Suprapubic skin (tissue), 4 donors: ENCODE results near the gene HECTD1.

Experiments used
- EP300 ChIP-seq: sonication (generic); formaldehyde crosslinking; IDR thresholded peaks from one replicate; pipeline ENCODE4 v1.6.1; 2017; ENCODE audit warnings: antibody characterized with exemption
- POLR2A ChIP-seq, 2 donors: fragments of 450-650 bp; IDR thresholded peaks; one replicate each; pipeline ENCODE4 v1.6.1; 2017; ENCODE audit warnings: antibody characterized with exemption in 2 of 2, mild to moderate bottlenecking in 2 of 2, moderate library complexity in 2 of 2
- POLR2AphosphoS5 ChIP-seq, 3 donors: sonication (generic); formaldehyde crosslinking; IDR thresholded peaks; one replicate each; pipeline ENCODE4 v1.6.1; 2017; ENCODE audit warnings: antibody characterized with exemption in 3 of 3
- TF ChIP-seq, protein P1 (sequence below), 2 donors: fragments of 200-600 bp in 1 of 2; fragments of 450-650 bp in 1 of 2; sonication (generic) in 1 of 2; IDR thresholded peaks; one replicate each; pipeline ENCODE4 v1.5.1; 2016 to 2019; ENCODE audit warnings: antibody characterized with exemption in 2 of 2, mild to moderate bottlenecking in 1 of 2, moderate library complexity in 1 of 2

DNA sequence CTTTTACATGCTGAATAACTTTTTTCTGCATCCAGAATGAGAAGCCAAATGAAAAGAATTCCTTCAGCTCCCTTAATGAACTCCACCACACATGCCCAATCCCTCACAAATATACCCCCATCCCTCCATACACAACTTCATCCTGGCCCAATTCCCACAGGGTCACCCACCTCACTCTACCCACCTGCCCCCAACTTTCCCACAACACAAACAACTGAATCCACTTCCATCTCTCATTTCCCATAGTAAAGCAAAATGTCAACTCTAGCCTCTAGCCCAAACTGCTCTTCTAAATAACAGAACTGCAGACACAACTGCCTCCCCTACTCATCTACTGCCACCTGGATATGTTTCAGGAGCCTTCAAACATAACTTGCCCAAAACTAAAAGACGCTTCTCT is 18.8 kb downstream of the HECTD1 start:
- TF ChIP-seq EP300 = no peak
- TF ChIP-seq POLR2AphosphoS5 (IDR thresholded peaks at IDR 0.05) = no peak
- no peak for TF ChIP-seq POLR2A (IDR thresholded peaks at IDR 0.05)
- TF ChIP-seq, protein P1, sequence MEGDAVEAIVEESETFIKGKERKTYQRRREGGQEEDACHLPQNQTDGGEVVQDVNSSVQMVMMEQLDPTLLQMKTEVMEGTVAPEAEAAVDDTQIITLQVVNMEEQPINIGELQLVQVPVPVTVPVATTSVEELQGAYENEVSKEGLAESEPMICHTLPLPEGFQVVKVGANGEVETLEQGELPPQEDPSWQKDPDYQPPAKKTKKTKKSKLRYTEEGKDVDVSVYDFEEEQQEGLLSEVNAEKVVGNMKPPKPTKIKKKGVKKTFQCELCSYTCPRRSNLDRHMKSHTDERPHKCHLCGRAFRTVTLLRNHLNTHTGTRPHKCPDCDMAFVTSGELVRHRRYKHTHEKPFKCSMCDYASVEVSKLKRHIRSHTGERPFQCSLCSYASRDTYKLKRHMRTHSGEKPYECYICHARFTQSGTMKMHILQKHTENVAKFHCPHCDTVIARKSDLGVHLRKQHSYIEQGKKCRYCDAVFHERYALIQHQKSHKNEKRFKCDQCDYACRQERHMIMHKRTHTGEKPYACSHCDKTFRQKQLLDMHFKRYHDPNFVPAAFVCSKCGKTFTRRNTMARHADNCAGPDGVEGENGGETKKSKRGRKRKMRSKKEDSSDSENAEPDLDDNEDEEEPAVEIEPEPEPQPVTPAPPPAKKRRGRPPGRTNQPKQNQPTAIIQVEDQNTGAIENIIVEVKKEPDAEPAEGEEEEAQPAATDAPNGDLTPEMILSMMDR (IDR thresholded peaks at IDR 0.05) = no peak
